HG02588 (cell line): ENCODE measurements around the gene SLC25A12.

ENCODE experiments used
- ATAC-seq: cut with Tn5 transposase; IDR thresholded peaks from one replicate; pipeline ENCODE4 v1.9.1; 2021; ENCODE audit warnings: mild to moderate bottlenecking, moderate library complexity; ENCODE audit not compliant: unreplicated experiment

SLC25A12 gene

GRCh38 chr2:171735991-171736710 lies 157.9 kb downstream of the SLC25A12 start:
- no peak for ATAC-seq
